Small intestine (tissue), 7 donors: ENCODE measurements around the gene KCNK4. TPM values are rescaled to one million over a fixed set of nuclear protein-coding genes. Genes with fewer than 3 reads are reported as not detected.

Experiments
- DNase-seq, 2 donors: peaks; one replicate each; pipeline versions ENCODE4 v3.0.0 to v3.0.0-alpha.2; 2013
- FAIRE-seq: peaks from 2 replicates; lab custom pipeline; 2012; peaks lifted over from hg19 to GRCh38; lab: Jason Lieb, UNC
- H3K27ac ChIP-seq, 3 donors: one replicate each; pipeline ENCODE4 v1.5.1; 2013; ENCODE audit warnings: low read length in 2 of 3, mild to moderate bottlenecking in 2 of 3, control low read depth in 1 of 3, inconsistent platforms in 1 of 3, low read depth in 1 of 3, moderate library complexity in 1 of 3
- H3K27me3 ChIP-seq, 3 donors: one replicate each; pipeline ENCODE4 v1.6.1; 2013; ENCODE audit warnings: low read length in 3 of 3, inconsistent platforms in 1 of 3; ENCODE audit not compliant: control insufficient read depth in 3 of 3, insufficient read depth in 3 of 3
- H3K36me3 ChIP-seq, 3 donors: one replicate each; pipeline ENCODE4 v1.6.1; 2013; ENCODE audit warnings: low read length in 3 of 3, inconsistent platforms in 1 of 3, low read depth in 1 of 3, mild to moderate bottlenecking in 1 of 3, moderate library complexity in 1 of 3; ENCODE audit not compliant: control insufficient read depth in 3 of 3, insufficient read depth in 2 of 3
- H3K4me1 ChIP-seq, 3 donors: one replicate each; pipeline ENCODE4 v1.6.1; 2013; ENCODE audit warnings: low read length in 2 of 3, inconsistent platforms in 1 of 3, low read depth in 1 of 3, mild to moderate bottlenecking in 1 of 3, moderate library complexity in 1 of 3; ENCODE audit not compliant: control insufficient read depth in 3 of 3, insufficient read depth in 2 of 3
- H3K4me3 ChIP-seq, 3 donors: one replicate each; pipeline ENCODE4 v1.5.1; 2013; ENCODE audit warnings: low read length in 3 of 3, control low read depth in 1 of 3, inconsistent platforms in 1 of 3, low read depth in 1 of 3, mild to moderate bottlenecking in 1 of 3, moderate library complexity in 1 of 3
- H3K9me3 ChIP-seq, 2 donors: one replicate each; pipeline ENCODE4 v1.6.1; 2013; ENCODE audit warnings: low read depth in 1 of 2, low read length in 1 of 2; ENCODE audit not compliant: control insufficient read depth in 2 of 2, insufficient read depth in 1 of 2
- WGBS, 3 donors: extraction: QIAGEN DNeasy Blood & Tissue Kit; methylation state at CpG; one replicate each; pipeline ENCODE4 v1.1.7; 2013; 5-methylcytosine and 5-hydroxymethylcytosine counted together
- polyA plus RNA-seq, 4 donors: library from polyadenylated mRNA; stranded (reverse) in 3 of 4; unstranded in 1 of 4; fragments of 200-250 nt in 3 of 4; fragments of 120-200 nt in 1 of 4; gene quantifications; one replicate each; pipeline versions ENCODE4 v1.2.1 to v1.2.3, GENCODE V29; 2013
- donor health status: healthy with polysubstance abuse.
- donor health status: control.
- donor health status: control.
- donor health status: Bipolar disorder and iron deficiency.
- donor health status: healthy.

The KCNK4 gene
- polyA plus RNA-seq, 4 donors = not detected

DNA sequence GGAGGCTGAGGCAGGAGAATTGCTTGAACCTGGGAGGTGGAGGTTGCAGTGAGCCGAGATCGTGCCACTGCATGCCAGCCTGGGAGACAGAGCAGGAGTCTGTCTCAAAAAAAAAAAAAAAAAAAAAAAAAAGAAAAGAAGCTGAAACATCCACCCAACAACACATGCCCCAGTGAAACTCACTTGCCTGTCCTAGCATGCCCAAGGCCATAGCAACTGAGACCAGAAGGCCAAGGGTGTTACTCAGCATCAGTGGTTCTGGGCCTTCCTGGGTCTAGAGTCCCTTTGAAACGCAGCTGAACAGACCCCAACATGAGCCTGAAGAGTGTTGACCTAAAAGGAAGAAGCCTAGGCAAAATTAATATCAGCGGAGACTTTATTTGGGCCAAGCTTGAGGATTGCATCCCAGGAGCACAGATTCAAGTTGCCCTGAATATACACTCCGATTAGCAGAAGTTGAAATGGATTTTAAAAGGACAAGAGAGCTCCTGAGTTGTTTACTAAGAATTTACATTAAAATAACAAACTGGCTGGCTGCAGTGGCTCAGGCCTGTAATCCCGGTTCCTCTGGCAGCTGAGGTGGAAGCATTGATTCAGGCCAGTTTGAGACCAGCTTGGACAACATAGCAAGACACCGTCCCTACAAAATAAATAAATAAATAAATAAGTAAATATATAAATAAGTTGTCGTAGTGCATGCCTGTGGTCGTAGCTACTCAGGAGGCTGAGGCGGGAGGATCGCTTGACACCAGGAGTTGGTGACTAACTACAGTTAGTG, 33.8 kb downstream of the KCNK4 start:
- peaks cover 0 to 38% (median 2%) of the 10 kb centered on the region in 3 donors for H3K4me1 ChIP-seq
- FAIRE-seq (no peak), DNase-seq (no peak)
- H3K27me3 ChIP-seq = no peaks in the 10 kb centered on the region
- H3K4me3 ChIP-seq = no peak overlapping the region
- H3K9me3 ChIP-seq = no peaks in the 10 kb centered on the region
- H3K27ac ChIP-seq = no peak overlapping the region
- H3K36me3 ChIP-seq = peaks cover 0 to 34% (median 0%) of the 10 kb centered on the region in 3 donors
- WGBS, 3 donors = 84 to 93% (median 88%) methylated on average over 11 of the region's 11 CpGs

DNA sequence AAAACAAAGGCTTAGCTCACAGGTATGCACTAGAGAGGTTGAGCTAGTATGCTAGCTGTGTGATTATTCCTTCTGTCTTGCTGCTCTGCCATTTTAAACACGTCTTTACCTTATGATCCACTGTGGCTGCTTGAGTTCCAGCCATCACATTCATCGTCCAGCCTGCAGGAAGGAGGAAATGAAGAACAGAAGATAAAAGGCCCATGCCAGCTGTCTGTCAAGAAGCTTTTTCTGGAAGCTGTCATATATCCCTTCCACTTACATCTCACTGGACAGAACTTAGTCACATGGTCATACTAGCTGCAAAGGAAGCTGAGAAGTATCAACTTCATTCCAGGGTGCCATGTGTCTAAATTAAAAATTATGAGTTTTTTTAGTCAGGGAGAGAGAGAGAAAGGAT, 36.3 kb downstream of the KCNK4 start:
- peaks cover 0 to 12% (median 0%) of the 10 kb centered on the region in 3 donors for H3K36me3 ChIP-seq
- no peak overlapping the region for H3K4me3 ChIP-seq
- no peak overlapping the region for H3K27ac ChIP-seq
- 80 to 88% (median 86%) methylated on average over 2 of the region's 2 CpGs for WGBS, 3 donors
- H3K4me1 ChIP-seq = peaks cover 0 to 28% (median 5%) of the 10 kb centered on the region in 3 donors
- FAIRE-seq = no peak
- H3K27me3 ChIP-seq = no peaks in the 10 kb centered on the region
- no peak for DNase-seq
- H3K9me3 ChIP-seq = no peaks in the 10 kb centered on the region

- H3K9me3 ChIP-seq = no peaks in the 10 kb centered on the region
- H3K4me3 ChIP-seq = no peak overlapping the region
- peaks cover 0 to 6% (median 0%) of the 10 kb centered on the region in 3 donors for H3K36me3 ChIP-seq
- FAIRE-seq = no peak
- no peaks in the 10 kb centered on the region for H3K27me3 ChIP-seq
- peaks cover 0 to 22% (median 5%) of the 10 kb centered on the region in 3 donors for H3K4me1 ChIP-seq
- 20 to 58% (median 40%) methylated on average over 3 of the region's 3 CpGs for WGBS, 3 donors
- peak in 1 of 2 donors; percentile 43 for DNase-seq
- peak overlapping the region in 1 of 3 donors; percentile 45 for H3K27ac ChIP-seq
These were observed 36.9 kb downstream of the KCNK4 start for GRCh38 chr11:64327993-64328392.

DNA sequence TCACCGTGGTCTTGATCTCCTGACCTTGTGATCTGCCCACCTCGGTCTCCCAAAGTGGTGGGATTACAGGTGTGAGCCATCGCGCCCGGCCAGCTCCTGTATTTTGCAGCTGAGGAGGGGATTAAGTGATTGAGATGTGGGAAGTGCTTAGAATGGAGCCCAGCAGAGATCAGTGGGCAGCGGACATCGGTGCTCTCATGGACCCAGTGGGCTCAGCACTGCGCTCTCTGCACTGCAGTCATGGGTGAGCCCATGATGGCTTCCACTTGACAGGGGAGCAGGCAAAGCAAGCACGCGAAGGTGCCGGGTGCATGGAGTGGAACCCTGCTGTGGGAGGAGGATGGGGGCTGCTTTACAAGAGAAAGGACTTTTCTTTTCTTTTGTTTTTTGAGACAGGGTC, 39.8 kb downstream of the KCNK4 start:
- peaks cover 0 to 29% (median 5%) of the 10 kb centered on the region in 3 donors for H3K4me1 ChIP-seq
- FAIRE-seq (no peak), DNase-seq (no peak)
- no peaks in the 10 kb centered on the region for H3K36me3 ChIP-seq
- no peaks in the 10 kb centered on the region for H3K27me3 ChIP-seq
- H3K27ac ChIP-seq = no peak overlapping the region
- 87 to 92% (median 91%) methylated on average over 11 of the region's 11 CpGs for WGBS, 3 donors
- H3K4me3 ChIP-seq = no peak overlapping the region
- H3K9me3 ChIP-seq = no peaks in the 10 kb centered on the region

GRCh38 chr11:64331569-64332371, 40.7 kb downstream of the KCNK4 start:
- Histone ChIP-seq H3K4me3 (no peak overlapping the region), H3K27ac (peak overlapping the region in 2 of 3 donors; percentile 46 to 73), H3K9me3 (no peaks in the 10 kb centered on the region), H3K4me1 (peaks cover 0 to 29% (median 5%) of the 10 kb centered on the region in 3 donors), H3K36me3 (no peaks in the 10 kb centered on the region), H3K27me3 (no peaks in the 10 kb centered on the region)
- FAIRE-seq (no peak), DNase-seq (peak; percentile 77 to 93)
- 6 to 24% (median 11%) methylated on average over 19 to 20 of the region's 20 CpGs for WGBS, 3 donors

DNA sequence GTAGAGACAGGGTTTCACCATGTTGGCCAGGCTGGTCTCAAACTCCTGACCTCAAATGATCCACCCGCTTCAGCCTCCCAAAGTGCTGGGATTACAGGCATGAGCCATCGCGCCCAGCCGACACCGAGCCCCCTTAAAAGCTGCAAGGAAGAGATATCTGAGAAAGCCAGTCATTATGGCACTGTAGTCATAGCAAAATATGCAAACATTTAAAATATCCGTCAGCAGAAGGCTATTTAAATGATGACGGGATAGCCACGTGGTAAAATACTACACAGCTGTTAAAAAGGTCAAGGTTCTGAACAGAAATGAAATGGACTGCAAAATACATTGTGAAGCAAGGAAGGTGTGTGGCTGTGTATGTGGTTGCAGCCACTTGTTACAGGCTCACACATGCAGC, 42.5 kb downstream of the KCNK4 start:
- Histone ChIP-seq H3K36me3 (no peaks in the 10 kb centered on the region), H3K27me3 (no peaks in the 10 kb centered on the region), H3K27ac (no peak overlapping the region), H3K9me3 (no peaks in the 10 kb centered on the region), H3K4me3 (no peak overlapping the region), H3K4me1 (peaks cover 0 to 29% (median 5%) of the 10 kb centered on the region in 3 donors)
- DNase-seq = no peak
- WGBS, 3 donors = 82 to 88% (median 85%) methylated on average over 8 of the region's 8 CpGs
- FAIRE-seq = no peak

GRCh38 chr11:64334764-64335735, 43.9 kb downstream of the KCNK4 start:
- peak overlapping the region; percentile 56 to 57 (median 57) for H3K27ac ChIP-seq
- H3K9me3 ChIP-seq = no peaks in the 10 kb centered on the region
- H3K27me3 ChIP-seq = peaks cover 0 to 3% (median 0%) of the 10 kb centered on the region in 3 donors
- no peaks in the 10 kb centered on the region for H3K36me3 ChIP-seq
- DNase-seq = peak; percentile 94 to 97
- no peak overlapping the region for H3K4me3 ChIP-seq
- peaks cover 0 to 19% (median 3%) of the 10 kb centered on the region in 3 donors for H3K4me1 ChIP-seq
- WGBS, 3 donors = 19 to 50% (median 36%) methylated on average over 13 of the region's 13 CpGs
- FAIRE-seq = no peak
